NT2/D1 (cell line): Measurements from ENCODE around the gene ACAA2.

ENCODE experiments used
- DNase-seq: peaks from one replicate; pipeline ENCODE4 v3.0.0-alpha.2; 2011; ENCODE audit warnings: low read depth, low spot score
- H3K27me3 ChIP-seq: 2 replicates; pipeline ENCODE4 v1.6.0; 2011; ENCODE audit warnings: mild to moderate bottlenecking; ENCODE audit not compliant: insufficient read length, insufficient read depth
- H3K36me3 ChIP-seq: 2 replicates; pipeline ENCODE4 v1.6.1; 2011; ENCODE audit warnings: mild to moderate bottlenecking, low read length, mixed read lengths; ENCODE audit not compliant: insufficient read depth, insufficient read length
- H3K4me1 ChIP-seq: 2 replicates; pipeline ENCODE4 v1.5.1; 2011; ENCODE audit not compliant: insufficient read depth, insufficient read length
- H3K4me3 ChIP-seq: 2 replicates; pipeline ENCODE4 v1.5.1; 2011; ENCODE audit warnings: low read depth; ENCODE audit not compliant: insufficient read length
- H3K9ac ChIP-seq: 2 replicates; pipeline ENCODE4 v1.6.0; 2011; ENCODE audit warnings: low read depth; ENCODE audit not compliant: insufficient read length
- H3K9me3 ChIP-seq: 2 replicates; pipeline ENCODE4 v1.5.1; 2011; ENCODE audit warnings: mild to moderate bottlenecking, low read length; ENCODE audit not compliant: insufficient read depth
- SUZ12 ChIP-seq: IDR thresholded peaks from 2 replicates; pipeline ENCODE4 v1.6.1; 2011; ENCODE audit not compliant: insufficient read length, insufficient read depth; ENCODE audit errors: extremely low read depth
- YY1 ChIP-seq: IDR thresholded peaks from 2 replicates; pipeline ENCODE4 v1.6.1; 2011; ENCODE audit not compliant: insufficient read length, insufficient read depth
- ZNF274 ChIP-seq: IDR thresholded peaks from 2 replicates; pipeline ENCODE4 v1.6.1; 2011; ENCODE audit warnings: mild to moderate bottlenecking, low read depth, low read length

Gene ACAA2

DNA sequence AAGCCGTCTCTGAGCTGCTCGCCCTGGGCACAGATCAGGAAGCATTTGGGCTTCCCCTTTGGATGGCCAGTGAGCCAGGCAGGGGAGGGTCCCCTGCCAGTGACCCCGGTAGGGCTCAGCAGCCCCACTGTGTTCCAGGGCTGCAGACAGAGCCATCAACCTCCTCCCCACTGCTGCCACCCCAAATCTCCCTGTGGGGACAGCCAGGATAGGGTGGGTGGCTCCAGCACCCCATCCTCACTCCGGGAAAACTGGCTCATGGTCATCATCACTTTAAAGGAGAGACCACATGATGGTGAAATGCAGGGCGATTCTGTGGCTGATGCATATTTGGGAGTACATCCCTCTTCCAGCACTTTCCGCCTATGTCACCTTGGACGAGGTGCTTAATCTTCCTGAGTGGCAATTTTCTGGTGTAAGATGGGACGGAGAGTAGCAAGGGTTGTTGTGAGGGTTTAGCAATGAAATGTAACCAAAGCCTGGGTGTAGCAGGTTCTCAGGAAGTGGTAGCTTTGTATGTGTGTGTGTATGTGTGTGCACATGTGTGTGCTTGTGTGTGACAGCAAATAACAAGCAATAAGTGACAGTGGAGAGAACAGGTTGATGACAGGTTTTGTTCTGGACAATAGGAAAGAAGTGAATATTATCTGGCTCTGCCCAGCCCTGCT, 61.8 kb downstream of the ACAA2 start:
- no peak overlapping the region for H3K9ac ChIP-seq
- H3K36me3 ChIP-seq = no peaks in the 10 kb centered on the region
- no peaks in the 10 kb centered on the region; the same call in 1 of the 2 replicates for H3K9me3 ChIP-seq
- no peaks in the 10 kb centered on the region for H3K4me1 ChIP-seq
- DNase-seq = no peak
- no peak overlapping the region for H3K4me3 ChIP-seq
- peaks cover 4% of the 10 kb centered on the region for H3K27me3 ChIP-seq
- no peak for TF ChIP-seq SUZ12
- no peak for TF ChIP-seq ZNF274
- no peak for TF ChIP-seq YY1

DNA sequence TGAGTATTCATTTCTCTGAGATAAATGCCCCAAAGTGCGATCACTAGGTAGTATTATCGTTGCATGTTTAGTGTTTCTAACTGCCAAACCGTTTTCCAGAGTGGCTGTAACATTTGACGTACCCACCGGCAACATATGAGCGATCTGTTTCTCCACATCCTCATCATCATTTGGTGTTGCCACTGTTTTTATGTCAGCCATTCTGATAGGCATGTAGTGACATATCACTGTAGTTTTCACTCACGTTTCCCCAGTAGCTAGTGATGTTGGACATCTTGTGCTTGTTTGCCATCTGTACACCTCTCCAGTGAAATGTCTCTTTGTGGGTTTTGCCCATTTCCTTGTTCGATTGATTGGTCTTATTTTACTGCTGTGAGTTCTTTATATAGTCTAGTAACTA, 63.8 kb downstream of the ACAA2 start:
- DNase-seq = no peak
- Histone ChIP-seq H3K27me3 (no peaks in the 10 kb centered on the region), H3K9ac (no peak overlapping the region), H3K4me1 (no peaks in the 10 kb centered on the region), H3K4me3 (no peak overlapping the region), H3K36me3 (no peaks in the 10 kb centered on the region), H3K9me3 (no peaks in the 10 kb centered on the region; the same call in 1 of the 2 replicates)
- no peak for TF ChIP-seq ZNF274
- TF ChIP-seq YY1 = no peak
- no peak for TF ChIP-seq SUZ12

- Histone ChIP-seq H3K36me3 (no peaks in the 10 kb centered on the region), H3K4me1 (no peaks in the 10 kb centered on the region), H3K9me3 (no peaks in the 10 kb centered on the region; the same call in 1 of the 2 replicates), H3K9ac (no peak overlapping the region), H3K27me3 (no peaks in the 10 kb centered on the region), H3K4me3 (no peak overlapping the region)
- TF ChIP-seq ZNF274 (no peak), YY1 (no peak), SUZ12 (no peak)
- DNase-seq = no peak
Measured at GRCh38 chr18:49747876-49748275, 65.5 kb downstream of the ACAA2 start.

DNA sequence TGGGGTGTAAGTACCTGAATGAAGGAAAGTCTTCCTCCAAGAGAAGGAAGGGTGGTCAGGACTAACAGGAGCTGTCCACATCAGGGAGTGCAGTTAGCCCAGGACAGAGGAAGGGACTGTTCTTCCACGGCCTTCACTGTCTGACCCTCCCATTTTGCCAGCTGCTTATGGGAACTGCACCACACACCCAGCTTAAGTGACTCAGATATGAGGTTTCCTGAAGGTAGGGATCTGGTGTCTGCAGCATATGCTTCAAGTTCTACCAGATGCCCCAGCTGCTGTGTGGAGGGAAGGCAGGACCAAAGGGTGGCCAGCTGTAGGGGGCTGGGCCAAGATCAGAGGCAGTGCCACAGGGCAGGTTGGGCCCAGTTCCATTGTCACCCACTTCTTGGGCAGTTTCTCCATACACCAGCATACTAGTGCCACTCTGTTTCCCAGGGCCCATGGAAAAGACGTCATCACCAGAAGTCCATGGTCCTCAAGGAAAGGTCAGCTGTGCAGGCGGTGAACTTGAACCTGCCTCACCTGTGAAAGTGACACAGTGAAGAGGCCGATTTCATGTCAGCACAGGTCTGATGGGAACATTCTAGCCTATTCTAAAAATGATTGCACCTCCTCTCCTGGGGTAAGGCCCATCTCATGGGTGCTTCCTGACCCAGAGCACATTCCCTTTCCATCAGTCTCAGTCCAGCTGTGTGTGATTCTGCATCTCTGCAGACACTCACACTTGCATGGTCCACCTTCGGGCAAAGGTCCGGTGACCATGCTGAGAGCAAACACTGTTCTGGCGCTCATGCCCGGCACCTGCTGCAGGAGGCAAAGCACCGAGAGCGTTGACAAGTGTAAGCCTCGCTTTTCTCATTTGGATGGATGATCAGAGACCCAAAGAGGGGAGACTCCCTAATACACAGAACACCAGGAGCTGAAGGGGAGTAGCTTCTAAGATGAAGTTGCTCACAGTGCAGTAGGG, 68.0 kb downstream of the ACAA2 start:
- Histone ChIP-seq H3K36me3 (no peaks in the 10 kb centered on the region), H3K9me3 (no peaks in the 10 kb centered on the region; the same call in 1 of the 2 replicates), H3K4me3 (no peak overlapping the region), H3K9ac (no peak overlapping the region), H3K27me3 (no peaks in the 10 kb centered on the region), H3K4me1 (no peaks in the 10 kb centered on the region)
- TF ChIP-seq YY1 (no peak), ZNF274 (no peak), SUZ12 (no peak)
- no peak for DNase-seq

GRCh38 chr18:49744376-49745008, 68.8 kb downstream of the ACAA2 start:
- Histone ChIP-seq H3K27me3 (no peaks in the 10 kb centered on the region), H3K9me3 (no peaks in the 10 kb centered on the region; the same call in 1 of the 2 replicates), H3K4me3 (no peak overlapping the region), H3K9ac (no peak overlapping the region), H3K4me1 (no peaks in the 10 kb centered on the region), H3K36me3 (no peaks in the 10 kb centered on the region)
- DNase-seq = no peak
- TF ChIP-seq ZNF274 (no peak), SUZ12 (no peak), YY1 (no peak)

GRCh38 chr18:49743117-49743567, 70.2 kb downstream of the ACAA2 start:
- H3K9ac ChIP-seq = no peak overlapping the region
- no peak for TF ChIP-seq ZNF274
- no peak for TF ChIP-seq SUZ12
- no peak for TF ChIP-seq YY1
- DNase-seq = no peak

More at GRCh38 chr18:49743117-49743567, 70.2 kb downstream of the ACAA2 start:
- Histone ChIP-seq H3K4me3 (no peak overlapping the region), H3K27me3 (no peaks in the 10 kb centered on the region), H3K4me1 (no peaks in the 10 kb centered on the region), H3K9me3 (no peaks in the 10 kb centered on the region; the same call in 1 of the 2 replicates), H3K36me3 (no peaks in the 10 kb centered on the region)
